HG02981 (cell line): ENCODE measurements around the gene MED10.
"Not testable (repeated sequence)": the region's sequence is repeated elsewhere in the genome, so short reads cannot be mapped to it uniquely, and the experiment has no call there.

Experiments used
- ATAC-seq: cut with Tn5 transposase; IDR thresholded peaks from one replicate; pipeline ENCODE4 v1.9.1; 2021; ENCODE audit warnings: mild to moderate bottlenecking, moderate library complexity; ENCODE audit not compliant: unreplicated experiment

The MED10 gene

DNA sequence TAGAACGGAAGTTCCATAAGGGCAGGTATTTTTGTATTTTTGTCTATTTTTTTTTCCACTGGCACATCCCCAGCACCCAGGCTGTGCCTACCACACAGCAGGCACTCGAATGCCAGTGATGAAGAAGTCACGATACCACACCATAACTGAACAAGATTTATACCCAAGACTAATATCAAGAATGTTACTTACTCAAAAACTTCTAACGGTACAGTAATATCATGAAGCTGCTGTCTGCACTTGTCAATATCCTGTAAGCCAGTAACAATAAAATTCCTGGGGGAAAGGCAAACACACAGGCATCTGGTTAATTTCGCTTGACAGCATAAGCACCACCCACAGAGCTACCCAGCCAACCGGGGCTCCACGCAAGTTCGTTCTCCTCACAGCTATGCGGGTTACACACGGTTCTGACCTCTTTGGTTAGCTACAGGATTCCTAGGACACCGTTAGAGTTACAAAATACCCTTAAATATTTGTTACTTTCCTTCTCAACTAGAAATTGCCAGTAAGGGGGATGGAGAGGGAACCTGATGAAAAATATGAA is 1.3 kb downstream of the MED10 start:
- ATAC-seq, result no peak

DNA sequence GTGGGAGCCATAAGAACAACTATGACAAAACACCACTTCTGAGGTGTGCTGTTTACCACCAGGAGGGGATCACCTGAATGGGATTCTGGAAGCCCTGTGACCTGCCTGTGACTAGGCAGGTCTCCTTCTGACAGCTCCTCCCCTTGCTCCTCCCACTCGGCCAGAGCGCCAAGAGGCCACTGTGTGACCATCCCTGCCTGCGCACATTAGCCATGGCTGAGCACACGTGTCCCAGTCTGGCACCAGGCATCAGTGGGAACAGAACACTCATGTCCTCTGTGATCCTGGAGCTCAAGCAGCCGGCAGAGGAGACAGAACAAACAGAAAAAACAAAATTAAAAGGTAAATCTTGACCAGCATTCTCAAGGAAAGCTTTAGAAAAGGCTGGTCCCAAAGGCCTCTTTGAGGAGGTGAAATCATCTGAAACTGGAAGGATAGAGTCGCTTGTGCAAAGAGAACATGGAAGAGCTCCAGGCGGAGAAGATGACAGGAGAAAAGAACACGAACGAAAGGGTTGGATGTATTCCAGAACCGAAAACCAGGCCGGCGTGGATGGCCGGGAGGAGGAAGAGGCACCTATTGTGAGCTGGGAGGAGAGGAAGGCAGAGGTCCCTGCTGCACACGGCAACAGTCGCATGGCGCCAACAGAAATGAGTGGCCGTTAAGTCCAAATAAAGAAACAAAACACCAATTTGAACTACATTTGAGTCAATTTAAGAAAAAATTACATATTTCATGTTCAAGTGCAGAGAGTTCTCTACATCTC is 5.1 kb downstream of the MED10 start:
- ATAC-seq, result no peak

DNA sequence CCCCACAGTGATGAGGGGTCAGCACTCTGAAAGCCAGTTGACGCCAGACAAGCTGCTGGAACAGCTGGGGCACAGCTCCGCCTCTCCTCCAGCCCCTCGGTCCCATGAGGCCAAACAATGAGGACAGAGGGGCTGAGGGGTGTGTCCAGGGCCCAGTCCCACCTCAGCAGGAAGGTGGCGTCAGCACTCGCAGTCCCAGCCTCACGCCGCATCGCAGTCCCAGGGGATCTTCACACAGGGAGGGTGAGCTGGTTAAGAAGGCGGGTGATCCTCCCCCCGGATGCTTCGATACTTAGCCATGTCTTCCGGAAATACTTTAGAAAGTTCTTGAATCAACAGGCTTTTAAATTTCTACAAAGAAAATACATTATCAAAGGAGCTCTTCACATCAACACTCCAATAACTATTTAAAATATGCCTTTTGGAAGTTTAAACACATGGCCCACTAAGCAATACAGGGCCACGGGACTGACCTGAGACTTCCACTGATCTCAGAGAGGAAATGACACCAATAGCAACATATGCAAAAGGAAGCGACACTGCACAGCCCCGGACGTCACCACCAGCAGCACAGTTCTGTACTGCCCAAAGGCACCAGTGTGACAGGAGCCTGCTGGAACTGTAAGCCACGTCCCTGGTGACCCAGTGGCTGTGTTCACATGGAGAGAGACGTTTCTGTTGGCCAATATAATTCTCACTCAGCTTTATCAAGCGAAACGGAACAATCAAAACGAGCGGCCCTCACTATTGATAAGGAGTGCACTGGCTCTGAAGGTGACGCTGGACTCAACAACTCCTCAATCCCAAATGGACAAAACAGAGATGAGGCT is 5.9 kb downstream of the MED10 start:
- ATAC-seq, result no peak

DNA sequence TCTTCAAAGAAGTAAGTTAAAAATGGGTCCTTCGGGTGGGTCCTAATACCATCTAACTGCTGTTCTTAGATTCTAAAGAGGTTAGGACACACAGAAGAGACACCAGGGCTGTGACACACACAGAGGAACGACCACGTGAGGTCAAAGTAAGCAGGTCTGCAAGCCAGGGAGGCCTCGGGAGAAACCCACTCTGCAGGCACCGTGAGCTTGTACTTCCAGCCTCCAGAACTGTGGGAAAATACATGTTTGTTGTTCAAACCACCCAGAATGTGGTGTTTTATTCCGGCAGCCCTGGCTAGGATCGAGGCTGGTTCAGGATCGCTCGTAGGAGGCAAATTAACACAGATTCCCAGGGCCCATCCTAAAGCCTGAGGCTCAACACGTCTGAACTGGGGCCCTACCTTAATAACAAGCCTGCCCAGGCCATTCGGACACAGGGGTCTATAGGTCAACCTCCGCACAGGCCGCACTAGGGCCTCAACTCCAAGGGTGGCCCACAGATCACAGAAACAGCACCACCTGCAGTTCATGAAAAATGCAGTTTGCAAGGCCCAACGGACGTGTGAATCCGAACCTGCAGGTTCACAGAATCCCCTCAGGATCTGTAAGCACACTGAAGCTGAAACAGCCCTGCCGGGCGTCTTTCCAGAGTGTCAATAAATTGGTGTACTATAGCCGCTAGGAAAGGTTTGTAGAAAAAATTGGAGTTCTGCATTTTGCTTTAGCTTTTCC is 7.1 kb downstream of the MED10 start:
- ATAC-seq, result no peak

DNA sequence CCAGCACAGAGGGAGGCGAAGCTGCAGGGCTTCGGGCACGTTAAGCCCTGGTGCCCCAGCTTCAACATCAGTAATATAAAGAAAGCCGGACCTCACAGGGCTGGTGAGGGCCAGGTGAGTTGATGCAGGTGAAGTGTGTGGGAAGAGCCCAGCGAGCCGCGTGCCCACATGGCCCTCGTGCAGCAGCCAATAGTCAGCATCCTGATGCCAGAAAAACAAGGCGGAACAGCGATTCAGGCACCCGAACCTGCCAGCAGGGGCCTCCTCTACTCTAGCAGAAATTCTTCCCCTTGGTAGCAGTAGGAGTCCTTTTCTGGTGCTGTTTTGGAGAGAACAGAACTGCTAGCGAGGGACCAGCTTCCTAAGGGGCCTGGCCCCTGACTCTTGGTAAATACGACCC is 7.8 kb downstream of the MED10 start:
- no peak for ATAC-seq

DNA sequence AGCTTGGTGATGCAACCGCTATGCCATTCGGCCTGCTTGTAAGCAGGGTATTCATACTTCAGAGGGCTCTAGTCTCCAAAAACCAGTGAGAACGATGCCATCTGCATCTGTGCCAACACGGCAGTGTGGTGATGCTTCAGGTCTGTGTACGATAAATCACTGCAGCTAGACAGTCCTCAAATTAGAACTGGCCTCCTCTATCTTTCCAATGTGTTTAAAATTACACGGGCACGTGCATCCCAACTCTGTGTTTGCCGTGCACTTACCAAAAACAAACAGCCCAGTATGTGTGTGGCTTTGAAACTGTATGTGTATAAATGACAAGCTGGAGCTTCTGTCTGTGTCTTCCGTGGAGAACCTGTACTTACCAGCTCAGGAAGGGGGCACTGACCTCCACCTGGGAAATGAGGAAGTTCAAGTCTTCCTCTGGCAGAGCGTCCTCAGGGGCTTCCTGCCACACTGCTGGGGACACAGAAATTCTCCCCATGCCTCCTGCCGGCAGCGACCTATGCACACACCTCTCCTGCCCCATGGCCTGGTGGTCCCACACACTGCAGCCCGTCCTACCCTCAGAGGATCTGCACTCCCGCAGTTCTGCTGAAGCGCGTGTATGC is 12.3 kb downstream of the MED10 start:
- ATAC-seq, result no peak

DNA sequence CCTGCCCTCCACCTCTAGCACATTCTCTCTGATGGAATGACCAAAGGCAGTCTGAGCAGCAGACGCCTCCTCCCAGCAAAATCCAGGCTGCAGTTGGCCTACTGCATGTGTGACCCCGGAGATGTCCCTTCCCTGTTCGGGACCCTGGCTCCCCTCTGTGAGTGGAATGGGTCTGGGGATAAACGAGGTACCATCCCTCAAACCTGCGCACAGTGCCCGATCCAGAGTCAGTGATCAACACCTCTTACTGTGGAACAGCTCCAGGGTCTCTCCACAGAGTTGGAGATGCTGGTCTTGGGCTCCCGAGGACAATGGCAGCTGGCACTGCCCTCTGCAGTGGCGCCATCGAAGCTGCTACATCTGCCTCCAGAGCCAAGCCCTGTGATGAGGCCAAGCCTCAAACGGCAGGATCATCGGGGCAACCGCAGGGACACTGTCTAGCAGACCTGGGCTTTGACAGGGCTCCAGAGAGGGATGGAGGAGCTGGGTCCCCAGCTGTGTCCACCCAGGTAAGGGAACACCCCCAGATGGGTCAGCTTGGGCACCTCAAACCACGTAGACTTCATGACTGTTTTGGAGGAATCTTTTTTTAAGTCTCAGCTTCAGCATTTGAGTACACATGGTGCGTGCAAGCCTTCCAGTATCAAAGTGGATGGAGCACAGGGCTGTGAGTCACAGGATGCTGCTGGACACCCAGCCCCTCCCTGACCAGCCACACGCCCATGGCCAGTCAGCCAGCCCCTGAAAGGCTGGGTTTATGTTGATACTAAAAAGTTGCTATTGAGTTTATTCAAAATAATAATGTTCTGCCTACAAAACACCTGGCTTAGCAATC is 13.0 kb downstream of the MED10 start:
- ATAC-seq, result no peak

DNA sequence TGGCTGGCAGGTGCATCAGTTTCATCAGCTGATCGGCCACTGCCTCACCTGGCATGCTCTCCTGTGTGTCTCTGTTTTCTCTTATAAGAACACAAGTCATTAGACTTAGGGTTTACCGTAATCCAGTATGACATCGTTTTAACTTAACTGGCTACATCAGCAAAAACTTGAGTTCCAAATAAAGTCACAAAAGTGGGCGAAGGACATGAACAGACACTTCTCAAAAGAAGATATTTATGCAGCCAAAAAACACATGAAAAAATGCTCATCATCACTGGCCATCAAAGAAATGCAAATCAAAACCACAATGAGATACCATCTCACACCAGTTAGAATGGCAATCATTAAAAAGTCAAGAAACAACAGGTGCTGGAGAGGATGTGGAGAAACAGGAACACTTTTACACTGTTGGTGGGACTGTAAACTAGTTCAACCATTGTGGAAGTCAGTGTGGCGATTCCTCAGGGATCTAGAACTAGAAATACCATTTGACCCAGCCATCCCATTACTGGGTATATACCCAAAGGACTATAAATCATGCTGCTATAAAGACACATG is 14.8 kb downstream of the MED10 start:
- not testable (repeated sequence) for ATAC-seq

DNA sequence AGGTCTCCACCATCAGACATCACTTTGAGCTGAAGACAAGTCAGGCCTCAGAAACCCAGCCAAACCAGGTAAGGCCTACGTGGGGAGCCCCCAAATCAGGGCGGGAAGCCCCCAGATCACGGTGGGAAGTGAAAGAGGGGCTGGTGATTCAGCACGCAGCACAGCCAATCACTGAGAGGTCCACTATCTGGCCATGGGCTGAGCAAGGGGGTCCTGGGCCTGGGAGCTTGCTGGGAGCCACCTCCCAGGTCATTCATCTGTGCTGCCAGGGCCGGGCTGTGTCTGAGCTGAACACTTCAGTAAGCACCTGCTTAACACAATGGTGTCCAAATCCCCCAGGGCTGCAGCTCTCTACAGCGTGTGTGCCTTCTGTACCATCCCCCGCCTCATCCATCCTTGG is 15.5 kb downstream of the MED10 start:
- no peak for ATAC-seq

DNA sequence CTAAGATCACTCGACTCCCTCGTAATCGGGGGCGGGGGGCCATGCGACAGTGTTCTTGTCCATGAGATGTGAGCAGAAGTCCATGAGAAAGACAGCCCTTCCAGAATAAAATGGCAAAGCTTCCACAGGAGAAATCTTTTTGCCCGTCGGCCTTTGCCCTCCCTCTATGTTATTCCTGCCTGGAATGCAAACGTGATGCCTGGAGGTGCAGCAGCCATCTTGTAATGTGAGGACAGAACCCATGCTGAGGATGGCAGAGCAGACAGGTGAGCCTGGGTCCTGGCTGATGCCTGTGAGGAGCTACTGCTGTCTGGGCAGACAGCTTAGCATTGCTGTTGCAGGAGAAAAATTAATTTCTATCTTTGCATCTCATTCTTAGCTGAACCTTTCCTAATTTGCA is 17.2 kb downstream of the MED10 start:
- no peak for ATAC-seq

DNA sequence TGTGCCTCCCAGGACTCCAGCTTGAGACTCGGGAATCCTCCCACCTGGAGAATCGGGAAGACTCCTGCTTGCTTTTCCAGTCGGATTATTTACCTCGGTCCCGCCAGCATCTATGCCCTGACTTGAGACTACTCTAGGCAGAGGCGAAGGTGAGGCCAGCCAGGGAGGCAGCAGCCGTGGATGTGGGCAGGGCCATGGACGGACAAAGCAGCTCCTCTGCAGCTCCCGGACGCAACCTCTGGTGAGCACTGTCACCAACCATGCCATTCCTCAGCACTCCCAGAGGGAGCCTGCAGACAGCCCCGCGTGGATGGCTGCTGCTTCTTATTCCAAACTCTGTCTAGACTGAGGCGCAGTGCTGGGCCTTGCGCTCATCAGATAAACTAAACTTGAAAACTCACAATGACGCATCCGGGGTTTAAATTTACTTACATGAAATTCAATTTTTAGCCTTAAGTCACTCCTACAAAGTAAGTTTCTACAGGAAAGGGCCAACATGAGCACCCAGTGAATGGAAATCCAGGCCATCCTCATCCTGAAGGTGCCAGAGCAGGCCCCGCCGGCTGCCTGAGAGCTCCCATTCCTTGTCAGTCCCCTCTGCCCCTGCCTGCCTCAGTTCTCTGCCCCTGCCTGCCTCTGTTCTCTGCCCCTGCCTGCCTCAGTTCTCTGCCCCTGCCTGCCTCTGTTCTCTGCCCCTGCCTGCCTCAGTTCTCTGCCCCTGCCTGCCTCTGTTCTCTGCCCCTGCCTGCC is 17.8 kb downstream of the MED10 start:
- ATAC-seq, result no peak

DNA sequence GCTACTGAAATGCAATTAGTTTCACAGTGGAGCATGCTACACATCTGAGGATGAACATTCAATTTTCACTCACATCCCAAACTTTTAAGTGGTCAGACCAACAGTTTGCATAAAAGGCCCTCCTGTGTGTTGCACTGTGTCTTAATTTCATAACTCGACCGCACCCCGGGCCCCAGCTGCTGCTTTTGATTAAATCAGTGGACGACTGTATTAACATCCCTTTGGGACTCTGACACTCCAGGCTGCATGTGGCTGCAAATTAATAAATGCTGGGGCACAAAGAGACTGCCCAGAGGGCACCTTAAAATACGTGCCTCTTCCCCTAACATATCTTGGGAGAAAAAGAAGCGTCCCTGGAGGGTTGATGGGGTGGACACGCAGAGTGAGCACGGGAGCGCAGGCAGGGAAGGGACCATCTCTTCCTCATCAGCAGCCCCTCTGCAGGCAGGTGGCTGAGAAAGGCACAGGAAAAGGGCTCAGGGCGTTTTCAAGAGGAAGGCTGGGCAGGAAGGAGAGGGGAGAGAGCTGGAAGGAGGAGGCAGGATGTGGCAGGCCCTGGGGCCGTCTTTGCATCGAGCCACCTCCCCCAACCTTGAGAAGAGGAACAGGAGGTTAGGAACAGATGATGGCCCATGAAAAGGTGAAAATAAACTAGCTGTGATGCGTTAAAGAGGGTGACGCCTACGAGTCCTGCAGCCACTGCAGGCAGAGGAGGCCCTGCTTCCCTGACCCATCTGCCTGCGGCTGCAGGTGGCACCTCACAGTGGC is 18.6 kb downstream of the MED10 start:
- peak; percentile 85 for ATAC-seq

DNA sequence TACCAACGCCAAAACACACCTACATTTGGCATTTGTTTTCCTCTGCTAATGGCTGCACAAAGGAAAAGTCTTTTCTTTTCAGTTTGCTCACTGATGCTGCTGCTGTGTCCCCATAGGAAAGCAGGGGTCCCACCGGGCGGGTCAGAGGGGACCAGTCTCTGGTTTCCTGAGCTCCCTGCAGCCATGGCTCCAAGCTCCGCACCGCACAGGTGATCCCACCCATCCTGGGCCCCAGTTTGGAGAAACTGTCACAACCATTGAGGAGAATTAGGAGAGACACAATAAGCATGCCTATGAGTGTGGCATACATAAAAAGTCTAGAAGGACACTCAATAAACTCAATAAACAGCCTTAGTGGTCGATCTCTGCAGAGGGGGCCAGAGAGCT is 19.9 kb downstream of the MED10 start:
- no peak for ATAC-seq

DNA sequence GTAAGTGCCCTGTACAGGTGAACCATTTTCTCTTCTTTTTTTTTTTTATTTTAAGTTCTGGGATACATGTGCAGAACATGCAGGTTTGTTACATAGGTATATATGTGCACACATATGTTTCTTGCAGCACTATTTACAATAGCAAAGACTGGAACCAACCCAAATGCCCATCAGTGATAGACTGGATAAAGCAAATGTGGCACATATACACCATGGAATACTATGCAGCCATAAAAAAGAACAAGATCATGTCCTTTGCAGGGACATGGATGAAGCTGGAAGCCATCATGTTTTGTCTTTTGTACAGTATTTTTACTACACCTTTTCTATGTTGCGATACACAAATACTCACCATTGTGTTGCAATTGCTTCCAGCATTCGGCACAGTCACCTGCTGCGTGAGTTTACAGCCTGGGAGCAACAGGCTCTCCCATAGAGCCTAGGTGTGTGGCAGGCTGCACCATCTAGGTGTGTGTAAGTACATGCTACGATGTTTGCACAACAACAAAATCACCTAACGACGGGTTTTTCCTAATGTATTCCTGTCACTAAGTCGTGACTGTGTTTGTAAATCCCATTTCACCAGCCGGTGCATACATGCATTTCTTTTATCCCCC is 20.4 kb downstream of the MED10 start:
- ATAC-seq, result not testable (repeated sequence)

DNA sequence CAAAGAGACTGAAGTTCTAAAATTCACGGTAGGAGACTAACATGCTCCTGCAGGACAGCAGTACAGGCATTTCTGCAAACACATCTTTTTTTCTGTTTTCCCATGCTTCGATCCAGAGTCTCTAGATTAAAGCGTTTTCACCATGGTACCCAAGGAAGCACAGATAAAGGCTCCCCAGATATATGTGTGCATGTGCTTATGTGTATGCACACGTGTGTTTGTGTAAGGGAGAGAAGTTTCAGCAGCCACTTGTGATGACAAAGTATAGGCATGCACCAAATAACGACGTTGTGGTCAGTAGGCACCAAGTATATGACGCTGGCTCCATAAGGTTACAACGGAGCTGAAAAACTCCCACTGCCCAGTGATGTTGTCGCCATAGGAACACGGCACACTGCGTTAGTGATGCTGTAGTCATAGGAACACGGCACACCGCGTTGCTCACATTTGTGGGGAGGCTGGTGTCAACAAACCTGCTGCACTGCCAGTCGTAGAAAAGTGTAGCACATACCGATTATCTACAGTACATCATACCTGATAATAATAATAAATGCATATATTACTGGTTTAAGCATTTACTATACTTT is 21.7 kb downstream of the MED10 start:
- ATAC-seq, result no peak

DNA sequence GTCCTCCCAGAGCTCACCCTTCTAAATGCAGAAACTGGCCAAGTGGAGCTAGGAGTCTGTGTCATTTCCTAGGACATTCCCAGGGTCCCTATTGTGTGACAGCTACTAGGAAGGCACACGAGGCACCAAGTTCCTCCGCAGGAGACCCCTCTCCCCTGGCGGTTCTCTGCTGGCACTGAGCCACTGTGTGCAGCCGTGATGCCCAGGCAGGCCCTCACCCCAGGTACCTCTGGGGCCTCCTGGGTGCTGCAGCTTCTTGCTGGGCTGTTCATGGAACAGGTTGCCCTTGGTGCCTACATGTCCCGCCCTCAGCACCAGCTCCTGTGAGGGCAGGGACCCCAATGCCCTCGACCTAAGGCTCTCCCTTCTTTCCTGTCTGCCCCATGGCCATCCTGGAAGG is 23.1 kb downstream of the MED10 start:
- ATAC-seq, result no peak

DNA sequence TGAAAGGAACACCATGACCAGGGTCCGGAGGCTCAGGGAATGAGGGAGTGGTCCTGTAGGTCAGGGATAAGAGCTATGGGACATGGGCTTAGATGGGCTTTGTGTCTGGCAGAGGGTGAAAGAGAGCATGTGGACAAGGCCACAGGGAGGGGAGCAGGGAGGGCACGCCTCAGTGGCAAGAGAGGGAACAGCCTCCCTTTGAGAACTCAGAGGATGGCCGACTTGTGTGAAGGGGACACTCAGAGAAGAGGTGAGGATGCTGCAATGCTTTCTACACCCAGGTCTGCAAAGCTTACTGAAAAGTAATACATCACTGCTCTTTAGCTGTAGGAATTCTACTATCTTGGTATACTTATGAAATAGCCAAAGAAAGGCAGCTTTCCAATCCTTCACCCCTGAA is 23.5 kb downstream of the MED10 start:
- ATAC-seq, result no peak
